Lung (tissue), 16 donors: ENCODE data around the gene VDR. TPM values are rescaled to one million over a fixed set of nuclear protein-coding genes. Genes with fewer than 3 reads are reported as not detected.
A peak's percentile ranks its signal among the peaks of the same experiment; 100 is the strongest.

Experiments
- ATAC-seq: fragments of 200-7000 bp; cut with Tn5 transposase; one replicate; pipeline ENCODE4 v1.9.1; 2020; ENCODE audit warnings: moderate number of reproducible peaks; ENCODE audit not compliant: insufficient read depth, low FRiP score
- DNase-seq, 3 donors: peaks; one replicate each; pipeline ENCODE4 v3.0.0-alpha.2; 2013 to 2017
- H3K27ac ChIP-seq, 2 donors: one replicate each; pipeline ENCODE4 v1.5.1; 2013; ENCODE audit warnings: mild to moderate bottlenecking in 2 of 2, moderate library complexity in 2 of 2, control low read depth in 1 of 2, inconsistent platforms in 1 of 2, low read depth in 1 of 2, low read length in 1 of 2
- H3K27me3 ChIP-seq, 3 donors: one replicate each; pipeline ENCODE4 v1.5.1; 2013; ENCODE audit warnings: low read length in 2 of 3; ENCODE audit not compliant: control insufficient read depth in 3 of 3, insufficient read depth in 3 of 3
- H3K36me3 ChIP-seq, 4 donors: one replicate each; pipeline ENCODE4 v1.5.1; 2013; ENCODE audit warnings: low read length in 4 of 4, mild to moderate bottlenecking in 1 of 4, moderate library complexity in 1 of 4; ENCODE audit not compliant: control insufficient read depth in 4 of 4, insufficient read depth in 4 of 4
- H3K4me1 ChIP-seq, 5 donors: one replicate each; pipeline ENCODE4 v1.5.1; 2013; ENCODE audit warnings: low read length in 5 of 5, mild to moderate bottlenecking in 2 of 5, moderate library complexity in 1 of 5; ENCODE audit not compliant: control insufficient read depth in 5 of 5, insufficient read depth in 5 of 5
- H3K4me3 ChIP-seq: one replicate; pipeline ENCODE4 v1.5.1; 2013; ENCODE audit warnings: mild to moderate bottlenecking, control low read depth, moderate library complexity
- H3K9ac ChIP-seq, 2 donors: one replicate each; pipeline ENCODE4 v1.5.1; 2013; ENCODE audit warnings: low read length in 2 of 2, control low read depth in 1 of 2; ENCODE audit not compliant: insufficient read depth in 1 of 2
- H3K9me3 ChIP-seq, 4 donors: one replicate each; pipeline ENCODE4 v1.5.1; 2013; ENCODE audit warnings: low read length in 3 of 4, mild to moderate bottlenecking in 1 of 4, moderate library complexity in 1 of 4; ENCODE audit not compliant: control insufficient read depth in 4 of 4, insufficient read depth in 3 of 4
- CTCF ChIP-seq: IDR thresholded peaks from 2 replicates; pipeline ENCODE4 v1.5.1; 2012; ENCODE audit warnings: mild to moderate bottlenecking; ENCODE audit errors: control extremely low read depth, extremely low read depth
- WGBS, 2 donors: extraction: QIAGEN DNeasy Blood & Tissue Kit; methylation state at CpG; one replicate each; pipeline ENCODE4 v1.1.7; 2013; 5-methylcytosine and 5-hydroxymethylcytosine counted together
- long read RNA-seq, 5 donors: transcript quantifications; one replicate each; lab custom pipeline, GENCODE V29; 2026
- polyA plus RNA-seq, 2 donors: library from polyadenylated mRNA; stranded (reverse); fragments of 200-250 nt; gene quantifications; one replicate each; pipeline ENCODE4 v1.2.1, GENCODE V29; 2013
- total RNA-seq, 2 donors: library from RNA; depleted of rRNA in 1 of 2; stranded (reverse); fragments of >200 nt in 1 of 2; gene quantifications; one replicate each; pipeline ENCODE4 v1.2.1, GENCODE V29; 2014 to 2021
- donor health status: control.
- donor health status: control.
- donor health status: Bipolar disorder and iron deficiency.
- donor health status: healthy.
- donor health status: DM: yes; HTN: yes; CAD: no.

VDR gene
- 10 to 100 TPM in 1 of 2 donors, 1 to 10 TPM in 1; 4.4 to 27.4 TPM for total RNA-seq
- polyA plus RNA-seq = 10 to 100 TPM in 1 of 2 donors, 1 to 10 TPM in 1; 9.1 to 19.5 TPM
- long read RNA-seq, donor 1 = 0 reads
- long read RNA-seq, donor 2 = 0 reads
- long read RNA-seq, donor 3 = 0 reads
- long read RNA-seq, donor 4 = 0 reads
- long read RNA-seq, donor 5, full-length matches to known transcripts = 2 of 2 reads
- long read RNA-seq, donor 5, partial matches to known transcripts = 0 of 2 reads
- long read RNA-seq, donor 5, other reads (novel, unspliced or antisense) = 0 of 2 reads

GRCh38 chr12:47904713-47905709, at the start of gene VDR:
Gene VDR, minus strand, starts transcription at chr12:47904994. Its CDS starts 25,881 bp downstream, at chr12:47879113.
- Histone ChIP-seq H3K4me1 (peaks cover 0 to 35% (median 0%) of the 10 kb centered on the region in 5 donors), H3K9ac (no peak within 1 kb of the TSS), H3K9me3 (no peaks in the 10 kb centered on the region), H3K4me3 (peak within 1 kb of the TSS; percentile 30), H3K27ac (peak within 1 kb of the TSS in 1 of 2 donors; percentile 80), H3K36me3 (no peaks in the 10 kb centered on the region), H3K27me3 (peaks cover 0 to 40% (median 31%) of the 10 kb centered on the region in 3 donors)
- WGBS, 2 donors = 1% methylated on average over 76 to 79 of the region's 79 CpGs
- DNase-seq (peak; percentile 63 to 87 (median 72)), ATAC-seq (peak; percentile 65)
- TF ChIP-seq CTCF = peak; percentile 3

- H3K9ac ChIP-seq = no peak overlapping the region
- no peaks in the 10 kb centered on the region for H3K27me3 ChIP-seq
- TF ChIP-seq CTCF = no peak
- no peak for ATAC-seq
- H3K36me3 ChIP-seq = no peaks in the 10 kb centered on the region
- no peak overlapping the region for H3K4me3 ChIP-seq
- 87% methylated on average over 8 of the region's 8 CpGs for WGBS, 2 donors
- DNase-seq = no peak
- no peak overlapping the region for H3K27ac ChIP-seq
- H3K9me3 ChIP-seq = peaks cover 0 to 3% (median 0%) of the 10 kb centered on the region in 4 donors
- peaks cover 0 to 25% (median 0%) of the 10 kb centered on the region in 5 donors for H3K4me1 ChIP-seq
These were observed 49.3 kb upstream of the VDR start for GRCh38 chr12:47954058-47954457.

GRCh38 chr12:47950856-47951468, 46.2 kb upstream of the VDR start:
- Histone ChIP-seq H3K36me3 (no peaks in the 10 kb centered on the region), H3K9ac (no peak overlapping the region), H3K4me1 (peaks cover 0 to 36% (median 10%) of the 10 kb centered on the region in 5 donors), H3K4me3 (no peak overlapping the region), H3K27me3 (no peaks in the 10 kb centered on the region), H3K9me3 (no peaks in the 10 kb centered on the region), H3K27ac (no peak overlapping the region)
- 81 to 85% methylated on average over 8 of the region's 8 CpGs for WGBS, 2 donors
- no peak for TF ChIP-seq CTCF
- DNase-seq (no peak), ATAC-seq (no peak)
